ENCODE measurements around the gene PDE6C.

GRCh38 chr10:93629647-93630305, 17.4 kb downstream of the PDE6C start:
- TF ChIP-seq CTCF (IDR thresholded peaks at IDR 0.05; ENCODE audit: insufficient read depth, low read depth, low read length) = no peak
- TF ChIP-seq EZH2 (IDR thresholded peaks at IDR 0.05; ENCODE audit: insufficient read depth, low read length) = no peak
